ENCODE results near the gene A4GALT. TPM values are rescaled to one million over a fixed set of nuclear protein-coding genes. Genes with fewer than 3 reads are reported as not detected.

Gene A4GALT
- total and polyA plus RNA-seq, 2 donors (not counting 1 experiment from before 2014, with no cell fraction given): 6.8 to 16.2 TPM

GRCh38 chr22:42766860-42767259 lies 46.2 kb upstream of the A4GALT start:
- no peaks in the 10 kb centered on the region for H3K9me3 ChIP-seq (ENCODE audit: control insufficient read depth, insufficient read depth, low read depth, low read length)
- H3K27ac ChIP-seq (ENCODE audit: insufficient read depth, low read length): no peak overlapping the region
- H3K36me3 ChIP-seq (ENCODE audit: control insufficient read depth, insufficient read depth, low read length): no peaks in the 10 kb centered on the region
- no peaks in the 10 kb centered on the region for H3K79me2 ChIP-seq (ENCODE audit: control insufficient read depth, insufficient read depth, low read length)
- H3K27me3 ChIP-seq (ENCODE audit: control insufficient read depth, insufficient read depth, low read length): no peaks in the 10 kb centered on the region
- H2AFZ ChIP-seq (ENCODE audit: low read length): no peak overlapping the region
- H3K4me2 ChIP-seq (ENCODE audit: extremely low read depth, insufficient read depth, low read length): no peak overlapping the region
- no peak overlapping the region for H3K4me3 ChIP-seq (replicated peaks in 1 of 4; ENCODE audit: control extremely low read depth in 1 of 4, insufficient read depth in 1 of 4, low read depth in 3 of 4, low read length in 4 of 4)
- no peak for DNase-seq (ENCODE audit: low read depth in 2 of 2)
- H3K4me1 ChIP-seq (ENCODE audit: control insufficient read depth, extremely low read depth, insufficient read depth, low read length): peaks cover 12% of the 10 kb centered on the region
- TF ChIP-seq CTCF (conservative IDR thresholded peaks at IDR 0.05 in 1 of 2, IDR thresholded peaks at IDR 0.05 in 1 of 2; ENCODE audit: low read depth in 1 of 2, low read length in 2 of 2): no peak
- TF ChIP-seq EZH2 (IDR thresholded peaks at IDR 0.05; ENCODE audit: low read length, missing control alignments): no peak
- no peaks in the 10 kb centered on the region for H4K20me1 ChIP-seq (ENCODE audit: control insufficient read depth, extremely low read depth, insufficient read depth, low read length)
- no peak overlapping the region for H3K9ac ChIP-seq (ENCODE audit: insufficient read depth, low read length)

- Histone ChIP-seq H3K4me2 (ENCODE audit: extremely low read depth, insufficient read depth, low read length) (no peak overlapping the region), H4K20me1 (ENCODE audit: control insufficient read depth, extremely low read depth, insufficient read depth, low read length) (no peaks in the 10 kb centered on the region), H3K79me2 (ENCODE audit: control insufficient read depth, insufficient read depth, low read length) (no peaks in the 10 kb centered on the region), H3K4me3 (replicated peaks in 1 of 4; ENCODE audit: control extremely low read depth in 1 of 4, insufficient read depth in 1 of 4, low read depth in 3 of 4, low read length in 4 of 4) (no peak overlapping the region), H2AFZ (ENCODE audit: low read length) (no peak overlapping the region), H3K9me3 (ENCODE audit: control insufficient read depth, insufficient read depth, low read depth, low read length) (no peaks in the 10 kb centered on the region), H3K36me3 (ENCODE audit: control insufficient read depth, insufficient read depth, low read length) (no peaks in the 10 kb centered on the region), H3K27ac (ENCODE audit: insufficient read depth, low read length) (no peak overlapping the region), H3K27me3 (ENCODE audit: control insufficient read depth, insufficient read depth, low read length) (no peaks in the 10 kb centered on the region), H3K4me1 (ENCODE audit: control insufficient read depth, extremely low read depth, insufficient read depth, low read length) (peaks cover 9% of the 10 kb centered on the region), H3K9ac (ENCODE audit: insufficient read depth, low read length) (no peak overlapping the region)
- no peak for DNase-seq (ENCODE audit: low read depth in 2 of 2)
- no peak for TF ChIP-seq EZH2 (IDR thresholded peaks at IDR 0.05; ENCODE audit: low read length, missing control alignments)
- no peak for TF ChIP-seq CTCF (conservative IDR thresholded peaks at IDR 0.05 in 1 of 2, IDR thresholded peaks at IDR 0.05 in 1 of 2; ENCODE audit: low read depth in 1 of 2, low read length in 2 of 2)
Measured at GRCh38 chr22:42764895-42765363, 44.3 kb upstream of the A4GALT start.

- Histone ChIP-seq H3K4me2 (ENCODE audit: extremely low read depth, insufficient read depth, low read length) (no peak overlapping the region), H3K9ac (ENCODE audit: insufficient read depth, low read length) (no peak overlapping the region), H3K79me2 (ENCODE audit: control insufficient read depth, insufficient read depth, low read length) (no peaks in the 10 kb centered on the region), H3K27me3 (ENCODE audit: control insufficient read depth, insufficient read depth, low read length) (no peaks in the 10 kb centered on the region), H3K27ac (ENCODE audit: insufficient read depth, low read length) (no peak overlapping the region), H3K9me3 (ENCODE audit: control insufficient read depth, insufficient read depth, low read depth, low read length) (no peaks in the 10 kb centered on the region), H2AFZ (ENCODE audit: low read length) (no peak overlapping the region), H4K20me1 (ENCODE audit: control insufficient read depth, extremely low read depth, insufficient read depth, low read length) (no peaks in the 10 kb centered on the region), H3K36me3 (ENCODE audit: control insufficient read depth, insufficient read depth, low read length) (no peaks in the 10 kb centered on the region), H3K4me3 (replicated peaks in 1 of 4; ENCODE audit: control extremely low read depth in 1 of 4, insufficient read depth in 1 of 4, low read depth in 3 of 4, low read length in 4 of 4) (no peak overlapping the region), H3K4me1 (ENCODE audit: control insufficient read depth, extremely low read depth, insufficient read depth, low read length) (peaks cover under 1% of the 10 kb centered on the region)
- DNase-seq (ENCODE audit: low read depth in 2 of 2): no peak
- TF ChIP-seq CTCF (conservative IDR thresholded peaks at IDR 0.05 in 1 of 2, IDR thresholded peaks at IDR 0.05 in 1 of 2; ENCODE audit: low read depth in 1 of 2, low read length in 2 of 2) (no peak), EZH2 (IDR thresholded peaks at IDR 0.05; ENCODE audit: low read length, missing control alignments) (no peak)
Measured at GRCh38 chr22:42763965-42764480, 43.4 kb upstream of the A4GALT start.

Data from fibroblast of lung (primary cell).